Fibroblast of pulmonary artery (primary cell): ENCODE data around the gene PRKCD.

Source experiments
- DNase-seq: peaks from one replicate; pipeline ENCODE4 v3.0.0-alpha.2; 2010; ENCODE audit warnings: low read depth
- H3K4me3 ChIP-seq: replicated peaks from 2 replicates; pipeline ENCODE4 v1.5.1; 2011; ENCODE audit warnings: low read depth, mild to moderate bottlenecking, control low read depth, low read length, moderate library complexity
- CTCF ChIP-seq: IDR thresholded peaks from 2 replicates; pipeline ENCODE4 v1.5.1; 2011; ENCODE audit warnings: mild to moderate bottlenecking, control low read depth, low read length, inconsistent platforms; ENCODE audit errors: missing control alignments

Gene PRKCD

GRCh38 chr3:53139906-53140846 is 20.8 kb upstream of the PRKCD start:
- peak; percentile 33 for DNase-seq
- no peak for TF ChIP-seq CTCF
- H3K4me3 ChIP-seq, result no peak overlapping the region

DNA sequence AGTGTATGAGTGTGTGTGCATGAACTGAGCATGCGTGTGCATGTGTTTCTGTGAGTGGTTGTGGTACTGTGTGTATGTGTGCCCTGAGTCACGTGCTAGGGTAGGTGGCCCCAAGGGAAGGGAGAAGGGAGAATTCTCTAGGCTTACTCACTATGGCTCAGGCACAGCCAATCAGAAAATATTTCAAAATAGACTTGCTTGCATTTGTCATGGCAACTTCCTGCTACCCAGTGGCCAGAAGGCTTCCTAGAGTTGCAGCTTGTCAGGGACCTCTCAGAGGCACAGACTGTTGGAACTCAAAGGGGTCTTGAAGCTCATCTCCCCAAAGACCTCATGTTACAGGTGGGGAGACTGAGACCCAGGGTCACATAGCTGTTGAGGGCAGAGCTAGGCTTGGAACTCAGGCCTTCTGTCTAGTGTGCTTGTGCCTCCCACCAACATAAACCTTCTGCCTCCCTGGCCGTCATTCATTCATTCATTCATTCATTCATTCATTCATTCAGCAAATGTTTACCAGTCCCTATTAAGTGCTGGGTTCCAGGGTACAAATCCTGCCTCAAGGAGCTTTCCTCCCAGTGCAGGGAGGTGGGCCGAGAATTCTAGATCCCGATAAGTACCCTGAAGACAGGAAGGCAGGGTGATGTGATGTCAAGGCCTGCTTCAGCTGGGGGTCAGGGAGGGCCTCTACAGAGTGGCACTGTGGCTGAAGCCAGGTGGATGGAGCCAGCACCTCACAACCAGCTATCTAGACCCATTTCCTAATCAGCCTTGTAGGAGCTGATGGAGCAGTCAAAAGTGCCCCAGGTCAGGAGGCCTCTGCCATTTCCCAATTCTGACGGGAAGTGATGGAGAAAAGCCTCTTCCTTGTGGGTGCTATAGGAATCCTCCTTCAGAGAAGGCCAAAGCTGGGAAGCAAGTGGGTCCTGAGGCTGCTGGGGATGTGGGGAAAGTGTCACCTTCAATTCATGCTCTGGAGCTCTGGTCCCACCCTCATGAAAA is 19.9 kb upstream of the PRKCD start:
- peak; percentile 68 for DNase-seq
- no peak for TF ChIP-seq CTCF
- no peak overlapping the region for H3K4me3 ChIP-seq

DNA sequence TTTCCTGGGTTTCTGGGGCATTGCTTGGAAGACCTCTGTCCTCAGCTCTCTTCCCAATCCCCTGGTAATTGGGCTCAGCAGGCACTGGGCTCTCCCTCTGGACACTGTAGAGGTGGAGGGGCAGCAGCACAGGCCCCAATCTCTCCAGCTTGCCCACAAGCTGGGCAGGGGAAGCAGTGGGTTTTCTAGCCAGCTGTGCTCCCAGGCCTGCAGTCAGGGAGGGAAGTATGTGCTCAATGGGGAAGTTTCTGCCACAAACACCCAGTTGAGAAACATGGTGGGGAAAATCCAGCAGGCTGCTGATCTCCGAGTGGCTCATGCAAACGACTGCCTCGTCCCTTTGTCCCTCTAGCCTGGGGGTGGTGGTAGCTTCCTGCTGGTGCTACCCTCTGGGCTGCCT is 18.0 kb upstream of the PRKCD start:
- no peak for DNase-seq
- no peak for TF ChIP-seq CTCF
- no peak overlapping the region for H3K4me3 ChIP-seq

GRCh38 chr3:53144446-53144845 is 16.6 kb upstream of the PRKCD start:
- no peak for TF ChIP-seq CTCF
- no peak overlapping the region for H3K4me3 ChIP-seq
- no peak for DNase-seq

- H3K4me3 ChIP-seq, result no peak overlapping the region
- TF ChIP-seq CTCF, result no peak
- DNase-seq, result no peak
Observed at GRCh38 chr3:53144862-53145712, 15.9 kb upstream of the PRKCD start.

GRCh38 chr3:53145713-53146080 is 15.3 kb upstream of the PRKCD start:
- TF ChIP-seq CTCF, result no peak

More at GRCh38 chr3:53145713-53146080, 15.3 kb upstream of the PRKCD start:
- H3K4me3 ChIP-seq, result no peak overlapping the region
- no peak for DNase-seq
